GM18870 (cell line): ENCODE measurements around the gene RPTN.

ENCODE experiments used
- ATAC-seq: cut with Tn5 transposase; IDR thresholded peaks from one replicate; pipeline ENCODE4 v1.9.1; 2021; ENCODE audit warnings: moderate library complexity; ENCODE audit not compliant: unreplicated experiment

The RPTN gene

GRCh38 chr1:152112101-152112884, 46.7 kb downstream of the RPTN start:
- no peak for ATAC-seq

GRCh38 chr1:152111515-152111968, 47.5 kb downstream of the RPTN start:
- ATAC-seq = no peak

DNA sequence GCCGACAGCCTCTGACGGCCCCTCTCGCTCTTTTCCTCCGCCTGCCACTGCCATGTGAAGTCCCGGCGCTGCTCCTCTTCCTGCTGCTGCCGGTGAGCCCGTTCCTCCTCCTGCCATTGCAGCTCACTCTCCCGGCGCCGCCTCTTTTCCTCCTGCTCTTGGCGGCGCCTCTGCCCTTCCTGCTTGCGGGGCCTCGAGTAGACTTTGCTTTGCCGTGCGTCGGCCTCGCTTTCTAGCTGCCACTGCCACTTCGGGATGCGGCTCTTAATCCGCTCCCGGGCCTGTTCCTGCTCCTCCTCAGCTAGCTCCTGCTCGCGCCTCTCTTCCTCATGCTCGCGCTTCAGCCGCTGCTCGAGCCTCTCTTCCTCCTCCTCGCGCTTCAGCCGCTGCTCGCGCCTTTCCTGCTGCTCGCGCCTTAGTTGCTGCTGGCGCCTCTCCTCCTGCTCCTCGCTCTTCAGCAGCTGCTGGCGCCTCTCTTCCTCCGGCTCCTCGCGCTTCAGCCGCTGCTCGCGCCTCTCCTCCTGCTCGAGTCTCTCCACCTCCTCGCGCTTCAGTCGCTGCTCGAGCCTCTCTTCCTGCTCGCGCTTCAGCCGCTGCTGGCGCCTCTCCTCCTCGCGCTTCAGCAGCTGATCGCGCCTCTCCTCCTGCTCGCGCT, 48.0 kb downstream of the RPTN start:
- ATAC-seq = no peak

DNA sequence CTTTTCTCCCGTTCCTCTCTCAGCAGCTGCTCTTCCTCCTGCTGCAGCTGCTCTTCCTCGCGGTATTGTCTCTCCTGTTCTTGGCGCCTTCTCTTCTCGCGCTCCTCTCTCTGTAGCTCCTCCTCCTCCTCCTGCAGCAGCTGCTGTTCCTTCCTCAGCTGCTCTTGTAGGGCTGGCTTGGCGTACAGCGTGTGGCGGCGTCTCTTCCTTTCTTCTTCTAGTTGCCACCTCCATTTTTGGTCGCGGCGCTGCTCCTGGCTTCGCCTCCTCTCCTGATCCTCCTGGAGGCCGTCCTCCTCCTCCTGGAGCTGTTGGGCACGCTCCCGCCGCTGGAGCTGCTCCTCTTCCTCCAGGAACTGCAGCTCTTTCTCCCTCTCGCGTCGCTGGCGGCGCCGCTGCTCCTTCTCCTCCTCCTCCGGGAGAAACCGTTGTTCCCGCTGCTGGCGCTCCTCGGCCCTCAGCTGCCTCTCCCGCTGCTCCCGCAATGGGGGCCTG, 48.6 kb downstream of the RPTN start:
- ATAC-seq = no peak

DNA sequence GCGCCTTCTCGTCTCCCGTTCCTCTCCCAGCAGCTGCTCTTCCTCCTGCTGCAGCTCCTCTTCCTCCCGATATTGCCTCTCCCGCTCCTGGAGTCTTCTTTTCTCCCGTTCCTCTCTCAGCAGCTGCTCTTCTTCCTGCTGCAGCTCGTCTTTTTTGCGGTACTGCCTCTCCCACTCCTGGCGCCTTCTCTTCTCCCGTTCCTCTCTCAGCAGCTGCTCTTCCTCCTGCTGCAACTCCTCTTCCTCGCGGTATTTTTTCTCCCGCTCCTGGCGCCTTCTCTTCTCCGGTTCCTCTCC, 49.1 kb downstream of the RPTN start:
- ATAC-seq = no peak

- ATAC-seq = no peak
Observed at GRCh38 chr1:152109231-152109997, 49.6 kb downstream of the RPTN start.

- ATAC-seq = no peak
Observed at GRCh38 chr1:152108882-152109222, 50.2 kb downstream of the RPTN start.

DNA sequence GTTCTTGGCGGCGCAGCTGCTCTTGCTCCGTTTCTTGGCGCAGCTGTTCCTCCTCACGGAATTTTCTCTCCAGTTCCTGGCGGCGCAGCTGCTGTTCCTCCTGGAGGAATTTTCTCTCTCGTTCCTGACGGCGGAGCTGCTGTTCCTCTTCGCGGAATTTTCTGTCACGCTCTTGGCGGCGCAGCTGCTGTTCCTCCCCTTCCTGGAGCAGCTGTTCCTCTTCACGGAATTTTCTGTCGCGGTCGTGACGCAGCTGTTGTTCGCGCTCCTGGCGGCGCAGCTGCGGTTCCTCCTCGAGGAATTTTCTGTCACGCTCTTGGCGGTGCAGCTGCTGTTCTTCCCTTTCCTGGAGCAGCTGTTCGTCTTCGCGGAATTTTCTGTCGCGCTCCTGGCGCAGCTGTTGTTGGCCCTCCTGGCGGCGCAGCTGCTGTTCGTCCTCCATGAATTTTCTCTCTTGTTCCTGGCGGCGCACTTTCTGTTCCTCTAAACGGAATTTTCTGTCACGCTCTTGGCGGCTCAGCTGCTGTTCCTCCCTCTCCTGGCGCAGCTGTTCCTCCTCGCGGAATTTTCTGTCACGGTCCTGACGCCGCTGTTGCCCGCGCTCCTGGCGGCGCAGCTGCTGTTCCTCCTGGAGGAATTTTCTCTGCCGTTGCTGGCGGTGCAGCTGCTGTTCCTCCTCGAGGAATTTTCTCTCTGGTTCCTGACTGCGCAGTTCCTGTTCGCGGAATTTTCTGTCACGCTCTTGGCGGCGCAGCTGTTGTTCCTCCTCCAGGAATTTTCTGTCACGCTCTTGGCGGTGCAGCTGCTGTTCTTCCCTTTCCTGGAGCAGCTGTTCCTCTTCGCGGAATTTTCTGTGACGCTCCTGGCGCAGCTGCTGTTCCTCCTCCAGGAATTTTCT, 50.8 kb downstream of the RPTN start:
- ATAC-seq = no peak

DNA sequence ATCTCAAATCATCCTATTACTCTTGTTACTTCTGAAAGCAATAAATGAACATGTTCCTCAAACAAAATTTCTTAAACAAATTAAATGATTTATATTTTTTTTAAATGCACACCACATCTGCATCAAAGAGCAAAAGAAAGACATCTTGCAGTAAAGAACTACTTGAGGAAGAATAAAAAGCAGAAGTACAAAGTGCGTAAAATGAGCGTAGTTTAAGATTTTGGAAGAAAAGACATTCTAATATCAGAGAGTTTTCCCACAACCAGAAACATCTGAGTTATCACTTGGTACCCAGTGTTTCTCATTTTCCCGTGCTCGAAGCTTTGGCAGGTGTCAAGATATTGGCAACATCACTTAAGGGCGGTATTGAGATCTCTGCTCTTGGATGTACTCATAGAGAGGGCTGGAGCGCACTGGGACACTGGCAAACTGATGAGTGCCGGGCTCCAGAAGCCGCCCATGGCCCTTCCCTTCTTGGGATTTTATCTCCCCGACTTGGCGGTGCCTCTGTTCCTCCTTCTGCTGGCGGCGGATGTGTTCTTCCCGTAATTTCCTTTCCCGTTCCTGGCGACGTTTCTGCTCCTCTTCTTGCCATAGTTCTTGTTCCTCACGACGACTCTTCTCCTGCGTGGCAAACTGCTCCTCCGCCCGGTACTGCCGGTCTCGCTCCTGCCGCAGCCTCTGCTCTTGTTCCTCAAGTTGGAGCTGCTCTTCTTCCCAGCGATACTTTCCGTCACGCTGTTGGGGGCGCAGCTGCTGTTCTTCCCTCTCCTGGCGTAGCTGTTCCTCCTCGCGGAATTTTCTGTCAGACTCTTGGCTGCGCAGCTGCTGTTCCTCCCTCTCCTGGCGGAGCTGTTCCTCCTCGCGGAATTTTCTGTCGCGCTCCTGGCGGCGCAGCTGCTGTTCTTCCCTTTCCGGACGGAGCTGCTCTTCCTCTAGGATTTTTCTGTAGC, 51.7 kb downstream of the RPTN start:
- ATAC-seq = no peak

DNA sequence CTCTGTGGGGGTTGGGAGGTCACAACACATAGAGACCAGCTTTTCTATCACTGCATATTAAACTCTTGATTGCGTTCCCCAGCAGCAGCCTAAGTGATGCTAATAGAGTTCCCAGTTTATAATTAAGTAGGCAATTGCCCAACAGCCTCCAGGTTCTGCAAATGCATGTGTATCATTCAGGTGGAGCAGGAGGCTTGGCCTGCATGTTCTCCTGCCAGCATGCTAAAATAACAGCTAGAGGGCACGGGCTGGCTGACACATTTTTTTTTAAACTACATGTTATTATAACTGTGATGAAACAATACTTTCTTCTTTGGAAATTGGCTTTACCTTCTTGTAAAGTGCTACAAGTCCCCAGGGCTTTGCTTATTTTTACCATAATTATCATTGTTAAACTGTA, 54.2 kb downstream of the RPTN start:
- no peak for ATAC-seq
